ENCODE results near the gene VDR.
A peak's percentile ranks its signal among the peaks of the same experiment; 100 is the strongest.

VDR gene

DNA sequence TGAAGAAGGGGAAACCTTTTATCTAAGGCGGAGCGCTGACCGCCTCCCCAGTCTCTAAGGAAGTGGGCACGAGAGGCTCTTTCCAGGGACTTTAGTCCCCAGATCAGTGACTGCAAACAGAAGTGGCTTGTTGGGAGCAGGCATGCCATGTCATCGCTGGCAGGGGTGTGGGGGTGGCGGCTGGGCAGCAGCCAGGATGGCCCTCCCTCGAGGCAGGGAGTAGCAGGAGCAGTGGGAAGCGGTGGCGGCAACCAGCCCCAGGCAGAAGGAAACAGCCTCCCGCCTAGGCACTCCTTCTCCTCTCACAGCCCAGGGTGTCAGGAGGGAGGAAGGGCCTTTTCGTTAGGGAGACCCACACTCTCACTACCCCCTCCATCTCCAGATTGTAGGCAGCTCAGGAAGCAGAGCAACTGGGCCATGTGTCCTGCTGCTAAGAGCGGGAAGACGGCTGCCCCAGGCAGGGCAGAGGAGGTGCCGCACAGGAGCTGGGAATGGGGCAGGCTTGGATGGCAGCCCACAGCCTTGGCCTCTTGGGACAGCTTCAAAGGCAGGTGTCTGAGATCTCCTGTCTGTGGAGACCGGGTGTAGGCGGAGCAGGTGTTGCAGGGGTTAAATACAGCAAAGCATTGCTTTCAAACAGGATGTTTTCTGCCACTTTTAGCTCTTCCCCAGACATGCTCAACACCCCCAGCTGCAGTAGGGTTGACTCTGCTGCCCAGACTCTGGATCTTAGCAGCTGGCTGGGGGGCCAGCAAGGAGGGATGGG lies 21.8 kb downstream of the VDR start:
- Histone ChIP-seq H3K4me3 (ENCODE audit: low read length in 2 of 2) (no peak overlapping the region), H3K27me3 (ENCODE audit: control insufficient read depth in 1 of 2, insufficient read depth in 2 of 2, low read length in 2 of 2) (no peaks in the 10 kb centered on the region), H3K4me1 (ENCODE audit: control insufficient read depth, insufficient read depth, low read length) (no peaks in the 10 kb centered on the region), H3K36me3 (ENCODE audit: control insufficient read depth in 2 of 2, insufficient read depth in 2 of 2, low read length in 2 of 2) (no peaks in the 10 kb centered on the region), H3K9me3 (ENCODE audit: control insufficient read depth in 2 of 2, low read length in 2 of 2) (no peaks in the 10 kb centered on the region), H3K9ac (ENCODE audit: low read length in 2 of 2) (no peak overlapping the region), H3K27ac (ENCODE audit: low read length) (no peak overlapping the region)

DNA sequence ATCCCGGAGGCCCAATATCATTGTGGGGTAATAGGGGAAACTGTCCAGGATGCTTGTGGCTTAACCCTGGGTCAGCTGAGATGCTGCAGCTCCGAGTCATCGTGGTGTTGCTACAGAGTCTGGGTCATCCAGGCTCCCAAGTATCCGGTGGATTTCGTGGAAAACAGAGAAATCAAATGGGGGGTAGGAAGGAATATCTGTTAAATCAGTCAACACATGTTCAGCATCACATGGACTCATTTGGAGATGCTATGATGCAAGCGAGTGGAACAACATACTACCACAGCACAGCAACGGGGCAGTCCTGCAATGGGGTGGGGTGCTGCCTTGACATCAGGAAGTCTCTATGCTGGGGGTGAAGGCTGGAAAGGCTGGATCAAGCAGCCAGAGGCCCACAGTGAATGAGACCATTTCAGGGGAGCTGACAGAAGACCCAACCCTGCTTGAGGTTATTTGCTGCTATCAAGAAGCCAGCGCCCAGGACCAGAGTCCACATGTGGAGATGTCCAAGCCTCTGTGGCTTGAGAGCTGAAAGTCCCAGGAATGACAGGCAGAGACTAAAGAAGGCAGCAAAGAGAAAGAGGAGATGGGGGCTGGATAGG lies 22.9 kb downstream of the VDR start:
- H3K36me3 ChIP-seq (ENCODE audit: control insufficient read depth in 2 of 2, insufficient read depth in 2 of 2, low read length in 2 of 2): no peaks in the 10 kb centered on the region
- no peaks in the 10 kb centered on the region for H3K27me3 ChIP-seq (ENCODE audit: control insufficient read depth in 1 of 2, insufficient read depth in 2 of 2, low read length in 2 of 2)
- no peak overlapping the region for H3K9ac ChIP-seq (ENCODE audit: low read length in 2 of 2)
- H3K4me1 ChIP-seq (ENCODE audit: control insufficient read depth, insufficient read depth, low read length): no peaks in the 10 kb centered on the region
- no peak overlapping the region for H3K4me3 ChIP-seq (ENCODE audit: low read length in 2 of 2)
- no peak overlapping the region for H3K27ac ChIP-seq (ENCODE audit: low read length)
- H3K9me3 ChIP-seq (ENCODE audit: control insufficient read depth in 2 of 2, low read length in 2 of 2): no peaks in the 10 kb centered on the region

DNA sequence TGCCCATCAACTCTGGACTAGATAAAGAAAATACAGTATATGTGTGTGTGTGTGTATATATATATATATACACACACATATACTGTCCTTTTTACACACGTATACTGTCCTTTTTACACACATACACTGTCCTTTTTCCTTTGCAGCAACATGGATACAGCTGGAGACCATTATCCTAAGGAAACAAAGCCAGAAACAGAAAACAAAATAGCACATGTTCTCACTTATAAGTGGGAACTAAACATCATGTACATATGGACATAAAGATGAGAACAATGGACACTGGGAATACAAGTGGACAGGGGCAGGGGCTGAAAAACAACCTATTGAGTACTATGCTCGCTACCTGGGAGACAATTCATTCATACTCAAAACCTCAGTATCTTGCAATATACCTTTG lies 23.7 kb downstream of the VDR start:
- Histone ChIP-seq H3K27ac (ENCODE audit: low read length) (no peak overlapping the region), H3K9ac (ENCODE audit: low read length in 2 of 2) (no peak overlapping the region), H3K36me3 (ENCODE audit: control insufficient read depth in 2 of 2, insufficient read depth in 2 of 2, low read length in 2 of 2) (no peaks in the 10 kb centered on the region)

DNA sequence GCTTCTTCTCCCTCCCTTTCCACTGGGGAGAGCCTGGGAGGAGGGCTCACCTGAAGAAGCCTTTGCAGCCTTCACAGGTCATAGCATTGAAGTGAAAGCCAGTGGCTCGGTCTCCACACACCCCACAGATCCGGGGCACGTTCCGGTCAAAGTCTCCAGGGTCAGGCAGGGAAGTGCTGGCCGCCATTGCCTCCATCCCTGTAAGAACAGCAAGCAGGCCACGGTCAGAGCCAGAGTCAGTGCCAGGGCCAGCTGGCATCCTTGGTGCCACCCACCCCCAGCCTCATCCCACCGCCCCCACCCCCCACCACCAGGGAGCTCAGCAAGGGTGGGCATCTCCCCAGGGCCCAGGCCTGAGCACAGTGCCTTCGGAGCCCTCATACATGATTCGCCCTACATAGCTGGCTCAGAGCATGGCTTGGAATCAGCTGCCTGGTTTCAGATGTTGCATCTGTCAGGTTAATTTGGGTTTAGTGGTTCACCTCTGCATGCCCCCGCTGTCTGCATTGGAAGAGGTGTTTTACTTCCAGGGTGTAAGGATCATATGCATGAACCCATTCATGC lies 25.8 kb downstream of the VDR start:
- no peak overlapping the region for H3K9ac ChIP-seq (ENCODE audit: low read length in 2 of 2)
- no peaks in the 10 kb centered on the region for H3K4me1 ChIP-seq (ENCODE audit: control insufficient read depth, insufficient read depth, low read length)
- H3K27me3 ChIP-seq (ENCODE audit: control insufficient read depth in 1 of 2, insufficient read depth in 2 of 2, low read length in 2 of 2): no peaks in the 10 kb centered on the region
- no peaks in the 10 kb centered on the region for H3K9me3 ChIP-seq (ENCODE audit: control insufficient read depth in 2 of 2, low read length in 2 of 2)
- no peaks in the 10 kb centered on the region for H3K36me3 ChIP-seq (ENCODE audit: control insufficient read depth in 2 of 2, insufficient read depth in 2 of 2, low read length in 2 of 2)
- H3K27ac ChIP-seq (ENCODE audit: low read length): no peak overlapping the region
- H3K4me3 ChIP-seq (ENCODE audit: low read length in 2 of 2): no peak overlapping the region

More for the DNA sequence above, 23.7 kb downstream of the VDR start:
- H3K9me3 ChIP-seq (ENCODE audit: control insufficient read depth in 2 of 2, low read length in 2 of 2): no peaks in the 10 kb centered on the region
- H3K4me3 ChIP-seq (ENCODE audit: low read length in 2 of 2): no peak overlapping the region
- no peaks in the 10 kb centered on the region for H3K27me3 ChIP-seq (ENCODE audit: control insufficient read depth in 1 of 2, insufficient read depth in 2 of 2, low read length in 2 of 2)
- H3K4me1 ChIP-seq (ENCODE audit: control insufficient read depth, insufficient read depth, low read length): no peaks in the 10 kb centered on the region

DNA sequence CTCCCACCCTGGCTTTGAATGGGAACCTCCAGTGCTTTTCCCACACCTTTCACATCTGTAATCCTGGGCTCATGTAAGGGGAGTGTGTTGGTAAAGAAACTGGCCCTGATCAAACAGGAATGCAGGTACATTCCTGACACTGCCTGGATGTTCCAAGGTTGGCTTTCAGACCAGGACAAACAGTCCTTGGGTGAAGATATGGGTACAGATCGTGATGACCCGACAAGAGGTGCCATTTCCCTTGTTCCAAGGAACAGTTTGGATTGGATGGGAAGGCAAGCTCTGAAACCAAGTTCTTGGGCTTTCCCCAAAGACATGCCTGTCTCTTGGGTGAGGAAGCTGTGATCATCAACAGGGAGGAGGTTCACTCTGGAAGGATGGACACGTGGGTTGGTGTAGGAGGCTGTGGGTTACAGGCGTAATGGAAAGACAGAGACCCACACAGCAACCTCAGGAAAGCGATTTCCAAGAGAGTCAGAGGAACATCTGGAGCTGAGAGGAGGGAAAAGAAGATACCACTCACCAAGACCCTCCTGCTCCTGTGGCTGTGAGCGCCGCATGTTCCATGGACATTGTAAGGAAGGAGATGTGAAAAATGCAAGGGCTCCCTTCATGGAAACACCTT lies 26.4 kb downstream of the VDR start:
- Histone ChIP-seq H3K4me1 (ENCODE audit: control insufficient read depth, insufficient read depth, low read length) (no peaks in the 10 kb centered on the region), H3K4me3 (ENCODE audit: low read length in 2 of 2) (no peak overlapping the region), H3K27ac (ENCODE audit: low read length) (no peak overlapping the region), H3K36me3 (ENCODE audit: control insufficient read depth in 2 of 2, insufficient read depth in 2 of 2, low read length in 2 of 2) (no peaks in the 10 kb centered on the region), H3K9ac (ENCODE audit: low read length in 2 of 2) (no peak overlapping the region), H3K9me3 (ENCODE audit: control insufficient read depth in 2 of 2, low read length in 2 of 2) (no peaks in the 10 kb centered on the region), H3K27me3 (ENCODE audit: control insufficient read depth in 1 of 2, insufficient read depth in 2 of 2, low read length in 2 of 2) (no peaks in the 10 kb centered on the region)

DNA sequence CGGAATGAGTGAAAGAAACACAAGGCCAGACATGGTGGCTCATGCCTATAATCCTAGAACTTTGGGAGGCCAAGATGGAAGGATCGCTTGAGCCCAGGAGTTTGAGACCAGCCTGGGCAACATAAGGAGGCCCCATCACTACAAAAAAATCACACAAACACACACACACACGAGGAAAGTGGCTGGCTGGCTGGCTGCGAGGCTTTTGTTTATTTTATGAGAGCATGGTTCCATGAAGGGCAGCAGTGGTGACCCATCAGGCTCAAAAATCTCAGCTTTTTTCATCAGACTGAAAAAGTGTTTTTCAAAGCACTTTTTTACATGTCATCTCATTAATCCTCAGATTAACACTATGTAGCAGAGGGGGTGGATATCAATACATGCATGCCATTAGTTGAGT lies 27.7 kb downstream of the VDR start:
- Histone ChIP-seq H3K27ac (ENCODE audit: low read length) (no peak overlapping the region), H3K9ac (ENCODE audit: low read length in 2 of 2) (no peak overlapping the region), H3K9me3 (ENCODE audit: control insufficient read depth in 2 of 2, low read length in 2 of 2) (no peaks in the 10 kb centered on the region), H3K27me3 (ENCODE audit: control insufficient read depth in 1 of 2, insufficient read depth in 2 of 2, low read length in 2 of 2) (no peaks in the 10 kb centered on the region), H3K4me1 (ENCODE audit: control insufficient read depth, insufficient read depth, low read length) (no peaks in the 10 kb centered on the region), H3K4me3 (ENCODE audit: low read length in 2 of 2) (no peak overlapping the region), H3K36me3 (ENCODE audit: control insufficient read depth in 2 of 2, insufficient read depth in 2 of 2, low read length in 2 of 2) (no peaks in the 10 kb centered on the region)

DNA sequence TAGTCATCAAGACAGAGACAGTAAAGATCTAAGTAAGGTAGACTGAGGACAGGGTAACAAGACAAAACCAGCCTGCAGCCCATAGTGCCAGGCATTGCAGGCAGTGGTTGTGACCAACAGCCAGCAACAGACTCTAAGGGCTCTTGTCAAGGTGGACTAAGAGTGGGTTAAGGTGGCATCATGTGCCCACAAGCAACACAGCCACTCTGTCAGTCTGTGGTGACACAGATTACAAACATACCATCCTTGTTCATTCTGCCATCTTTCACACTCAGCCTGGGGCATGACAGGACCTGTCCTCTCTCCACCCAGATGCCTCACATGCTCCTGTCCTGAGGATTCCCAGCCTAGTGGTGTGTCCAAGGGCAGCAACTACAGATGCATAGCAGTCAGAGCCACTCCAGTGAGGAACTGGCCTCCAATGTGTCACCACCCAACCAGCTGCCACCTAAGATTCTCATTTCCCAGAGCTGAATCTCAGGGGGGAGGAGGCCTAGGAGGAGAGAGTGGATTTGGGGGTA lies 28.3 kb downstream of the VDR start:
- Histone ChIP-seq H3K36me3 (ENCODE audit: control insufficient read depth in 2 of 2, insufficient read depth in 2 of 2, low read length in 2 of 2) (no peaks in the 10 kb centered on the region), H3K27me3 (ENCODE audit: control insufficient read depth in 1 of 2, insufficient read depth in 2 of 2, low read length in 2 of 2) (no peaks in the 10 kb centered on the region)

DNA sequence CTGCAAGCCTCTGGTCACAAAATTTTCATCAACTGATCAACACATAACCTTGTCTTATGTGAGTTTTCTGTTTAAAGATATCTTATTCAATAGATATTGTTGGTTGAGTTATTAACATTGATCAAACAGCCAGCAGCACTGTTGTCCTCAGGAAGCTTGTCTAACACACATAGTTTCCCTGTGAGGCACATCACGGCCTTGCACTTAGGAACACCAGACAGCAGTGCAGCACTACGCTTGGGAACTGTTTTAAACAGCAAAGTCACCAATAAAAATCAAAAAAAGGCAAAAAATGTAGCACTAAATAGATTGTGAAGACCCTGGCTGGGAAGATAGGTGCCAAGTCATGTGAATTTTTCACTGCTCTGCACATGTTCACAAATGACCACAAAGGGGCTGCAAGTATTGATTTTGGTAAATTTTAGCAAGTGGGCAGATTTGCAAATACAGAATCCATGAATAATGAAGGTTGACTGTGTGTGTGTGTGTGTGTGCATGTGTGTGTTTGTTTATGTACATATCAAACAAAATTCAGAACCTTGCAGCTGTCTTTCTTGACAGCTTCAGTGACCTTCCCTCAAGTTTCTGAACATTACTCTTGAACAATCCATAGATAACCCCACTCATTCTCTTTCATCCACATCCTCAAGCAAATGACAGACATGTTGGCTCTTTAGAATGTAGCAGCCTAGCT lies 28.9 kb downstream of the VDR start:
- Histone ChIP-seq H3K27me3 (ENCODE audit: control insufficient read depth in 1 of 2, insufficient read depth in 2 of 2, low read length in 2 of 2) (no peaks in the 10 kb centered on the region), H3K27ac (ENCODE audit: low read length) (no peak overlapping the region), H3K36me3 (ENCODE audit: control insufficient read depth in 2 of 2, insufficient read depth in 2 of 2, low read length in 2 of 2) (no peaks in the 10 kb centered on the region), H3K4me3 (ENCODE audit: low read length in 2 of 2) (no peak overlapping the region), H3K9ac (ENCODE audit: low read length in 2 of 2) (no peak overlapping the region), H3K9me3 (ENCODE audit: control insufficient read depth in 2 of 2, low read length in 2 of 2) (no peaks in the 10 kb centered on the region), H3K4me1 (ENCODE audit: control insufficient read depth, insufficient read depth, low read length) (no peaks in the 10 kb centered on the region)

More for the DNA sequence above, 28.3 kb downstream of the VDR start:
- Histone ChIP-seq H3K4me1 (ENCODE audit: control insufficient read depth, insufficient read depth, low read length) (no peaks in the 10 kb centered on the region), H3K4me3 (ENCODE audit: low read length in 2 of 2) (no peak overlapping the region), H3K27ac (ENCODE audit: low read length) (no peak overlapping the region), H3K9ac (ENCODE audit: low read length in 2 of 2) (no peak overlapping the region), H3K9me3 (ENCODE audit: control insufficient read depth in 2 of 2, low read length in 2 of 2) (no peaks in the 10 kb centered on the region)

DNA sequence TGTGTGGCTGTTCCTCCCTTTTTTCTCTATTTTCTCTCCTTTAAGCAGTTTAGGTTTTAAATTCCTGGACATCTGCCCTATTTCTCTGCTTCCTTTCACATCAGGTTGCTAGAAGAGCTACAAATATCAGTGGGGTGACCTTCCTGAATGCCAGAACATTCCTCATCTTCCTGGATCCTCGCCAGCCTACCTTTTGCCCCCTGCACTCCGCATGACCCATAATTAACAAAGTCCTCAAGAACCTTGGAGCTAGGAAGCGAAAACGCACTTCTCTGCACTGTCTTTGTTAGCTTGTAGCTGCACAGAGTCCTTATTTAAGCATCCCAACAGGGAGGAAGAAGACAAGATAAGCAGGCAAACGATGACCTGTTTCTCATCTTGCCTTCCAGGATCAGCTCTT lies 30.5 kb downstream of the VDR start:
- peaks cover 13% of the 10 kb centered on the region for H3K4me1 ChIP-seq (ENCODE audit: control insufficient read depth, insufficient read depth, low read length)
- no peaks in the 10 kb centered on the region for H3K36me3 ChIP-seq (ENCODE audit: control insufficient read depth in 2 of 2, insufficient read depth in 2 of 2, low read length in 2 of 2)
- H3K9me3 ChIP-seq (ENCODE audit: control insufficient read depth in 2 of 2, low read length in 2 of 2): no peaks in the 10 kb centered on the region
- no peak overlapping the region for H3K9ac ChIP-seq (ENCODE audit: low read length in 2 of 2)
- no peak overlapping the region for H3K4me3 ChIP-seq (ENCODE audit: low read length in 2 of 2)
- no peaks in the 10 kb centered on the region for H3K27me3 ChIP-seq (ENCODE audit: control insufficient read depth in 1 of 2, insufficient read depth in 2 of 2, low read length in 2 of 2)
- no peak overlapping the region for H3K27ac ChIP-seq (ENCODE audit: low read length)

DNA sequence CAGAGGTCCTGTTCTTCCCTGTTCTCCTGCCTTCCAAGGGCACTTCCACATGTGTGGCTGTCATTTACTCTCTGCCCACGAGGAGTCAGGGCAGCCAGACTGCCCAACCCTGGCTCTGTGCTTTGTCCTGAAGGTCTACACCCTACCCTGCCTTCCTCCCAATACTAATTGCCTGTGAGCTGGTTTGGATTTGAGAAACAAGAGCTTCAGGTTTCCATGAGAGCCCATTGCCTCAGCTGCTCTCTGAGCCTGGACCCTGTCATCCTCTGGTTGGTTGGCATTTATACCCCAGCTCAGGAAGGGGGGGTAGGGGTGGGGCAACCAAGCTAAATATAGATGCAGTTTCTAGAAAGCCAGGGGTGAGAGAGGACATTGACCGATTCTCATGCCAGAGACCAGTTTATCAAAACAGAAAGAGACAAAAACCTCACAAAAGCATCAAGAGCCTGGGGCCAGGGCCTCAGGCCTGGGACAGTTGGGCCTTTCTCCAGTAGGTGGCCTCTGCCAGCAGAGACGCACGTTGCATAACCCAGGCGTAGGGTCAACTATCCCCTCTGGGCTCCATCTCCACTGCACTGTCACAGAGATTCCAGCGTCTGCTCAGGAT lies 34.5 kb downstream of the VDR start:
- H3K9ac ChIP-seq (ENCODE audit: low read length in 2 of 2): peak overlapping the region in 1 of 2 donors; percentile 21
- no peaks in the 10 kb centered on the region for H3K36me3 ChIP-seq (ENCODE audit: control insufficient read depth in 2 of 2, insufficient read depth in 2 of 2, low read length in 2 of 2)
- no peaks in the 10 kb centered on the region for H3K9me3 ChIP-seq (ENCODE audit: control insufficient read depth in 2 of 2, low read length in 2 of 2)
- no peaks in the 10 kb centered on the region for H3K27me3 ChIP-seq (ENCODE audit: control insufficient read depth in 1 of 2, insufficient read depth in 2 of 2, low read length in 2 of 2)
- peaks cover 13% of the 10 kb centered on the region for H3K4me1 ChIP-seq (ENCODE audit: control insufficient read depth, insufficient read depth, low read length)
- peak overlapping the region; percentile 41 for H3K27ac ChIP-seq (ENCODE audit: low read length)
- H3K4me3 ChIP-seq (ENCODE audit: low read length in 2 of 2): peak overlapping the region in 1 of 2 donors; percentile 15
